PC-9 (cell line): ENCODE data around the gene GPR37L1.

Experiments used
- EZH2 ChIP-seq: fragments of 200-600 bp; sonication (generic); IDR thresholded peaks from 2 replicates; pipeline ENCODE4 v1.8.0; 2017; ENCODE audit warnings: antibody characterized with exemption, low read depth
- TF ChIP-seq, protein P1 (sequence below): fragments of 200-600 bp; sonication (generic); conservative IDR thresholded peaks from 2 replicates; pipeline ENCODE4 v1.6.1; 2017; ENCODE audit warnings: mixed run types, antibody characterized with exemption, mild to moderate bottlenecking, moderate library complexity

DNA sequence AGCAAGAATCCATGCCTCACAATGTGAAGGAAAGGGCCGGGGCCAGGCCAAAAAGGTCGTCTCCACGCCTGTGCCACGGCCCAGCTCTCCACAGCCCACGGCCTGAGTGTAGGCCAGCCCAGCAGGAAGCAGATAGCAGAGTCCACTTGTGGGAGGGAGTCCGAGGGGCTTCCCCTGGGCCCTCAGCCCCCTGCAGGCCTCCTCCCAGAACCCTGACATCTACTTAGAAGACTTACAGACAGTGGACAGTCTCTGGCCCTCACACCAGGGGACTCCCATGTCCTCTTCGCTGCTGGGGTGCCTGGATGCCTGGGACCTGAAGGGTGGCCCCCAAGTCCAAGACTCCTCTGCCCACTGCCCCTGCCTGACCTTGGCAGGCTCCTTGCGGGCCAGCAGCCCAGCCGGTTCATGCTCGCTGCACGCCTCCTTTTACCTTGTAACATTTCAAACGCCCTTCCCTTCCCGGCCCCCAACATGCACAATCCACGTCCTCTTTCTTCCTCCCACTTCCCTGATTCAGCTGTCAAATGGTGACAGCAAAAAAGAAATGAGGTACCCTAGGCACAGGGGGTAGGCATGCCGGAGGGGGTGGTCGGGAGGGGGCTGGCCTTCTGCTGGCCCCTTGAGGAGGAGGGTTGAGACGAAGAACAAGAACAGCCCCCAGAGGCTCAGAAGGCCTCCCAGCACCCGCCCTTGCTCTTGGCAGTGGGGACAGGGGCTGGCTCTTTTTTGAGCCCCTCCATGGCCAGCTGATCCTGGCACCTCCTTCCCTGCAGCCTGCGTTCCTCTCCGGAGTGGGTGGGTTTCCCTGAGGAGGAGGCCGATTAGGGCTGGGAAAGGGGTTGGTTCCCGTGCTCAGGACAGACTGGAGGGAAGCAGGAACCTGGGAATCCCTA is 38.7 kb downstream of the GPR37L1 start:
- TF ChIP-seq, protein P1, sequence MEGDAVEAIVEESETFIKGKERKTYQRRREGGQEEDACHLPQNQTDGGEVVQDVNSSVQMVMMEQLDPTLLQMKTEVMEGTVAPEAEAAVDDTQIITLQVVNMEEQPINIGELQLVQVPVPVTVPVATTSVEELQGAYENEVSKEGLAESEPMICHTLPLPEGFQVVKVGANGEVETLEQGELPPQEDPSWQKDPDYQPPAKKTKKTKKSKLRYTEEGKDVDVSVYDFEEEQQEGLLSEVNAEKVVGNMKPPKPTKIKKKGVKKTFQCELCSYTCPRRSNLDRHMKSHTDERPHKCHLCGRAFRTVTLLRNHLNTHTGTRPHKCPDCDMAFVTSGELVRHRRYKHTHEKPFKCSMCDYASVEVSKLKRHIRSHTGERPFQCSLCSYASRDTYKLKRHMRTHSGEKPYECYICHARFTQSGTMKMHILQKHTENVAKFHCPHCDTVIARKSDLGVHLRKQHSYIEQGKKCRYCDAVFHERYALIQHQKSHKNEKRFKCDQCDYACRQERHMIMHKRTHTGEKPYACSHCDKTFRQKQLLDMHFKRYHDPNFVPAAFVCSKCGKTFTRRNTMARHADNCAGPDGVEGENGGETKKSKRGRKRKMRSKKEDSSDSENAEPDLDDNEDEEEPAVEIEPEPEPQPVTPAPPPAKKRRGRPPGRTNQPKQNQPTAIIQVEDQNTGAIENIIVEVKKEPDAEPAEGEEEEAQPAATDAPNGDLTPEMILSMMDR: no peak
- TF ChIP-seq EZH2: no peak
